ENCODE measurements around the gene ARVCF.

The ARVCF gene

DNA sequence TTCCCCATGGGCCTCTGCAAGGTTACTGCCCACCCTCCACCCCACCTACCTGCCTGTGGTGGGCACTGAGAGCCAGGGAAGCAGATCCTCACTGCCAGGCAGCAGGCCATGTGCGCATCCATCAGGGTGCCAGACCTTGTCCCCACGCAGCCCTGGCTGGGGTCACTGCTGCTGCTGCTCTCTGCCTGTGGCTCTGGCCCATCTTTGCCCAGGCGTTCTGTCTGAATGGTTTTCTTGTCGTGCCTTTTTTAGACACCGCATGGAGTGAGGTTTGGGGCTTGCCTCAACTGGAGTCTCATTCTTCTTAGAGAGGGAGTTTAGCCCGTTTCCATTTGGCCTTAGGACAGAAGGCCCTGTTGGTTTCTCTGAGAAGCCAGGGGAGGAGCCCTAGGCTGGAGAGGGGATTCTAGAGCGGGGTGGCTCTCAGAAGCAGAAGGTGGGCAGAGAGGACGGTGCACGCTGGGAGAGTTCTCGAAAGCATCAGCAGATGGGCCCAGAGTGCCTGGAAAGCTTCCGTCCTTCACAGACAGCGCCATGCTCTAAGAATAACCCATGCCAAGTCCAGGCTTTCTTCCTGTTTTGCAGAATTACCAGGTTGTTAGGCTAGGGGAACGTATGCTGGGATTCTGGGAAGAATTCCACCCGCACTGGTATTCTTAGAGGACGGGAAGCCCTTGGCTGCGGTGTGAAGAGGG, 12.4 kb upstream of the ARVCF start:
- DNase-seq: no peak

DNA sequence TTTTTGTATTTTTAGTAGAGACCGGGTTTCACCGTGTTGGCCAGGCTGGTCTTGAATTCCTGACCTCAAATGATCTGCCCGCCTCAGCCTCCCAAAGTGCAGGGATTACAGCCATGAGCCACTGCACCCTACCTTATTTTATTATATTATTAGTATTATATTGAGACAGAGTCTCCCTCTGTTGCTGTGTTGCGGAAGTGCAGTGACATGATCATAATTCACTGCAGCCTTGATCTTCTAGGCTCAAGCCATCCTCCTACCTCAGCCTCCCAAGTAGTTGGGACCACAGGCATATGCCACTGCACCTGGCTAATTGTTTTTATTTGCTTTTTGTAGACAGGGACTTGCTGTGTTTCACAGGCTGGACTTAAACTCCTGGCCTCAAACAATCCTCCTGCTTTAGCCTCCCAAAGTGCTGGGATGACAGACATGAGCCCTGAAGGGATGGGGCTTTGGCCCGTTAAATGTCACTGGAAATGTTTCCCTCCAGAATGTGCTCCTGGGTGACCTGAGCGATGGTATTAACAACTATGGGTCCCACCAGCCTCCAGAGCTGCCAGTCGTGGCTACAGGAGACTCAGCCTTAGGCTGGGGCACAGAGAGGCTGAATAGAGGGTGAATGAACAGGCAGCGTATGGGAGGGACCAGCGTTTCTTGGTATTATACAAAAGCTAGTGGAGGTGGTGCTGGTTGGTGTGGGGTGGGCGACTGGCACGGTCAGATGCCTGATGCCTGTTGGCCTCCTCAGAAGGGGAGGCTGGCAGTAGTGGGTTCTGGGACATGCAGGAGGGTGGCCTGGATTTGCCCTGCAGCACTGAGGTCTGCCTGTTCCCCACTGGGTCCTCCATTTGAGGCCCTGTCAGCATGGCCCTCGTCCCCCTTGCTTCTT, 11.6 kb upstream of the ARVCF start:
- no peak for DNase-seq

GRCh38 chr22:20026996-20027601, 10.5 kb upstream of the ARVCF start:
- no peak for DNase-seq

GRCh38 chr22:20026204-20026908, 9.7 kb upstream of the ARVCF start:
- no peak for DNase-seq

GRCh38 chr22:20025401-20026203, 9.0 kb upstream of the ARVCF start:
- DNase-seq: no peak

DNA sequence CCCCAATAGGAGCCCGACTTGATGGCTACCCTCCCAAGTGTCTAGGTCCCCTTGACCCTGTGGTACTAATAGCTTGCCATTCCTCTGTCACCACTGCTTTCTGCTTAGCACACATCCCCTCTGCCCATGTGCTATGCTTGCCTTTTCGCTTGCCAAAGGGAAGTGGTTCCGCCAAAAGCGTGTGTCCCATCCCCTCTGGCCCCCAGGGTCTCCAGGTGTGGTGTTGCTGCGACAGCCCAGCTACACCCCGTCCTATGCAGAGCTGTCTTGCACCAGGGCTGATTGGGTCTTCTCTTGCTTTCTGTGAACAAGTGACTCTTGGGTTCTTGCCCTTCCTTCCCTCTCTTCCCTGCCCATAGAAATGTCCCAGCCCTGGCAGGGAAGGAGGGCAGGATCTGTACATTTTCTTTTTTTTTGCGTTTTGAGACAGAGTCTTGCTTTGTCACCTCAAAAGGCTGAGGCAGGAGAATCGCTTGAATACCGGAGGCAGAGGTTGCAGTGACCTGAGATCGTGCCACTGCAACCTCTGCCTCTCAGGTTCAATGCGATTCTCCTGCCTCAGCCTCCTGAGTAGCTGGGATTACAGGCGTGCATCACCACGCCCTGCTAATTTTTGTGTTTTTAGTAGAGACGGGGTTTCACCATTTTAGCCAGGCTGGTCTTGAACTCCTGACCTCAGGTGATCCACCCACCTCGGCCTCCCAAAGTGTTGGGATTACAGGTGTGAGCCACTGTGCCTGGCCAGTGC, 8.2 kb upstream of the ARVCF start:
- no peak for DNase-seq

DNA sequence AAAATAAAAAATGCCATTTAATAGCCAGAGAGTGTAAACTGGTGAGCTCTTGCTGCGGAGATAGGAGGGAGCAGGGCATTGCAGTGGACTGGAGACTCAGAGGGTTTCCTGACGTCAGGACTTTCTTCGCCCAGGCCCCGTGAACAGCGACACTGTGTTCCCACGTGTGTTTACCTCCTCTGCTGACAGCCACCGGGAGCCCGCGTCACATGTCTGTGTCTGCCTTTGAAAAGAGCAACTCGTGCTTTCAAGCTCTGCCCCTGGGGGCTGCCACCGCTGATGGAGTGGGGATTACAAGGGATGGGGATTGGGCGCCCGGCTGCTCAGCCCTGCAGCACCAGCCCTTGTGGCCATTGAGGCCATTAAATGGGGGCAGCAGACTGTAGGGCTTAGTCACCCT, 7.6 kb upstream of the ARVCF start:
- no peak for DNase-seq

- no peak for DNase-seq
Measured at GRCh38 chr22:20022978-20023613, 6.5 kb upstream of the ARVCF start.

- DNase-seq: no peak
Measured at GRCh38 chr22:20022231-20022977, 5.8 kb upstream of the ARVCF start.

DNA sequence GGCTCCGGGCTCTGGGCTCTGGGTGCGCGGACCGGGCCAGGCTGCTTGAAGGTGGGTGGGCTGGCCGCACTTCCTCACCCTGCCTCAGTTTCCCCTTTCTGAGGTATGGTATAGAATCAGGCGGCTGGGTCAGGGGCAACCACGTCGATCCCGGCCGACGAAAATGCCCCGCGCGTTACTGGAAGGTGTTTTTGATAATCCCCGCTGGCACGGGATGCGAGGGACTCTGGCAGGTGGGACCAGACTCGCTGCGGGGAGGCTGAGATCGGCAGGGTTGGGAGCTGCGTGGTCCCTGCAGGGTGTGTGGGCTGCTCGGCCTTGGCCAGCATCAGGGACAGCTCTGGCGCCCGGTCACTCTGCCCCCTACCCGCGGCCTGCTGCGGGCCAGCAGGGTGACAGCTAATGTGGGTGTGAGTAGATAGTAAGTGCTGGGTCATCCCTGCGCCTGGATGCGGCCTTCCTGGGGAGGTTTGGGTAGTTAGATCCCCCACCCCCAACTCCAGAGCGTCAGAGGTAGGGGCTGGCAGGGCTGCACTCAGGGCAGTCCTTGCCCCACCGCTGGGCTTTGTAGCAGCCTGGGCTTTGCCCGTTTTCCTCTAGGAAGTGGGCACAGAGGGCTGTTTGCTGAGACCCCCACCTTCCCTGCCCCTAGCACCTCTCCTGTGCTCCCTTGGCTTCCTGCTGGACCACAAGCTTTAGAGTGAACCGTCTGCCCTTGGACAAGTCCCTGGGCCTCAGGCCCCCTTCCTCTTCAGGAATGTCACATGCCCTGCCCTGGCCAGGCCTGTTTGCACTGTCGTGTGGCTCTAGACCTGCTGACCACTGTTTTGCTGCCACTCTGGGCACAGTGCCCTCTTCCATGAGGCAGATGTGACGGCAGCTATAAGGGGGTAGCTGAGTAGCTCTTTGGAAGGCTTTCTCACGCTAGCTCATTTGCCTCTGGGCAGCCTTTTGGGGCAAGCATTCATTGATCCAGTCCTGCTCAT, 4.9 kb upstream of the ARVCF start:
- no peak for DNase-seq

DNA sequence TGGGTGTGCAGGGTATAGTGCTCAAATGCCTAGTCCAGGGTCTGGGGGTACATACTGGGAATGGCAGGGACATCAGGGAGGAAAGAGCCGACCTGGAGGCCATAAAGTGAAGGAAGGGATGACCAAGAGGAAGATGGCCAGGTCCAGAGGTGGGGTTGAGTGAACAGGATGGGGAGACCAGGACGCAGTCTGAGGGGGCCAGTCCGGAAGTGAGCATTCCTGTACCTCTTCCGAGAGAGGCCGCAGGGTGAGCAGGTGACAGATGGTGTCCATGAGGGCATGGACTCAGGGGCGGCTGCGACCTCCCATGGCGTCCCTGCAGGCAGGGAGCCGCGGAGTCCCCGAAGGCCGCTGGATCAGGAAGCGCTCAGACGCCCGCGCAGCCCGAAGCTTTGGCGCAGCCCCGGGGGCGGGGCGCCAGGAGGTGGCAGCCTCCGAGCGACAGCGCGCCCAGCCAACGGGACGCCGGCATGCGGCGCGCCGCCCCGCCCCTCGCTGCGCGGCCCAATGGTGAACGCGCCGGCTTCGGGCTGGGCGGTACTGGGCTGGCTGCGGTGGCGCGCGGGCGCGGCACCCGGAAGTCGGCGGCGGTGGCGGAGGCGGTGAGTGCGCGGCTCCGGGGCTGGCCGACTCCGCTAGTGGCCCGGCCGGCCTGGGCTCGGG, 4.0 kb upstream of the ARVCF start, which contains the start of gene TANGO2:
Gene TANGO2 (plus strand): TSS at position 578 of the 663 bp plus-strand sequence. CDS start 15,689 bp downstream, outside the sequence.
- peak; percentile 96 for DNase-seq

GRCh38 chr22:20019661-20020532, 3.3 kb upstream of the ARVCF start:
- DNase-seq: no peak

DNA sequence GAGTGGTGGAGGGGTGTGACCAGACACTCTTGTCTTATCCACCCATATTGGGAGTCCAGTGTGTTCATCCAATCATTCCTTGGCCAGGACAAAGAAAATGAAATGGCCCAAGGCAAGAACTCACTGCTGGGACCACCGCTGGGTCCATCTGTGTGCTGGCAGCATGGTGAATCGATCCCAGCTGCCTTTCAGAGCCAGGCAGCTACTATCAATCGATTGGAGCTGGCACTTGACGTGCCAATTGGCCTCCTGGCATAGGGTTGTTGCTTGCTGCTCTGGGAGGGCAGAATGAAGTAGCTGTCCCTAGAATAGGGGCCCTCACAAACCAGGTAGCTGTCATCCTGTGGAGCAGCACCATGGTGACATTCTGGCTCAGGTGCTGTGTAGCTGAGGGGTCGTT, 1.4 kb upstream of the ARVCF start:
- DNase-seq: no peak

DNA sequence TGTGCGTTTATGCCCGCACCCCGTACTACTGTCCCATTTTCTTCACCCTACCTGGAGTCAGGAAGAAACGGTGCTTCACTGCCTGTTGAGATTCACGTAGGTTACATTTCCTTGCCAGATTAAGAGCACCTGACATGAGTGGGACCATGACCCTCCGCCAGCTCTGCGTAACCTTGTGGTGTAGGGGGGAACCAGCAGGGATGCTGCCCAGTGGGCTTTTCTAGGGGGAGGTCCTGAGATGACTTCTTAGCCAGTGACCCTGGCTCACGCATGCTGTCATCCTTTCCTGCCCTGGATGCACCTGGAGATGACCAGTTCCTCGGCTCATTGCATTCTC, 967 bp upstream of the ARVCF start:
- DNase-seq: no peak

GRCh38 chr22:20015971-20016733, 471 bp downstream of the ARVCF start:
- DNase-seq: no peak

DNA sequence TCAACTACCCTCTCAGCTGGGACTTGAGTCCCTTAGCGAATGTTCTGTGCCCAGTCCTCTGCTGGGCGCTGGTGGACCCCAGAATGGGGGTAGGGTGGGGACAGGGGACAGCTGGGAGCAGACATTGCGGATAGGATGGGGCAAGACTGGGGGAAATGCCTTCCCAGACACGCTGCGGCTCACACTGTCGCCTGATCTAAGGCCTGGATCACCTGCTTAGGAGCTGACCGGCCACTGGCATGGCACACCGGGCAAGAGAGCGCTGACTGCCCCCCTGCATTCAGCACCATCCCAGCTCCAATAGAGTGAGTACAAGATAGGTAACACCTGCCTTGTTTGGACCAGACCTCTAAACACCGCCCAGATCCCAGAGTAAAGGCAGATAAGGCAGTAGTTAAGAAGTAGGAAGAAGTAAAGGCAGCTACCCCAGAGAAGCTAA, 1.4 kb downstream of the ARVCF start:
- no peak for DNase-seq
